Measurements from ENCODE around the gene FKBP15.

GRCh38 chr9:113238202-113238858, 17.3 kb upstream of the FKBP15 start:
- TF ChIP-seq EP300 (conservative IDR thresholded peaks at IDR 0.05; ENCODE audit: poor library complexity, severe bottlenecking) (no peak), CTCF (IDR thresholded peaks at IDR 0.05; ENCODE audit: poor library complexity, severe bottlenecking) (no peak), POLR2AphosphoS5 (IDR thresholded peaks at IDR 0.05) (no peak), REST (IDR thresholded peaks at IDR 0.05; ENCODE audit: borderline replicate concordance) (no peak), EZH2 (IDR thresholded peaks at IDR 0.05; ENCODE audit: borderline replicate concordance, insufficient read depth, low read length, poor library complexity, severe bottlenecking) (no peak), MXI1 (conservative IDR thresholded peaks at IDR 0.05; ENCODE audit: poor library complexity, severe bottlenecking) (no peak), RAD21 (conservative IDR thresholded peaks at IDR 0.05) (no peak), SMC3 (conservative IDR thresholded peaks at IDR 0.05; ENCODE audit: poor library complexity) (no peak), TAF1 (IDR thresholded peaks at IDR 0.05; ENCODE audit: low read depth) (no peak)
